ENCODE measurements around the gene SNRPA1.

SNRPA1 gene

GRCh38 chr15:101329867-101330380 lies 34.9 kb upstream of the SNRPA1 start:
- Mint-ChIP-seq H3K4me3 (no peak overlapping the region), H3K4me1 (peaks cover 10% of the 10 kb centered on the region), H3K27me3 (ENCODE audit: low read depth) (peaks cover 37% of the 10 kb centered on the region), H3K27ac (no peak overlapping the region), H3K9me3 (no peaks in the 10 kb centered on the region), H3K36me3 (ENCODE audit: low read depth) (no peaks in the 10 kb centered on the region)
- no peak for TF ChIP-seq CTCF (IDR thresholded peaks at IDR 0.05; ENCODE audit: unreplicated experiment in 3 of 3)

DNA sequence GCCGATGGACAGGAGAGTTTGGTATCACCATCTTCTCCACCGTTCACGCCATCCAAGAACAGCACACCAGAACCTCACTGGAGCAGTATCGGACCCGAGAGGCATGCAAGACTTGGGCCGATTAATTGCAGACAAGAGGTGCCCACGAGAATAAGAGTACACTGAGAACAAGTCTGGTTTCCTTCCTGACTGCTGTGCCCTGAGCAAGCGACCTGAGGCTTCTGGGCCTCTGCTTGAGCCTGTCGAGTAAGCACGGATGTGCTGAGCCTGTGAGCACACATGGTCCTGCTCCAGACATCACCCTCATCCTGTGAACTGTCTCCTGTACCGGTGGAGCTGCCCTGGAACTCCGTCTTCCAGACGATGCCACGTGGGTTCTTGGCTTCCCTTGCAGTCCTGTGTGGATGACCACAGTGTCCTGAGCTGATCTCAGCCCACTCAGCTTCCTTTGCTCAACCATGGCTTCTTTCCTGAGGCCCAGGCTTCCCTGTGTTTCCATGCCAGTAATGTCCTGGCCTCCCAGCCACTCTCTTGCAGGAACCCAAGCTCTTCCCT lies 34.3 kb upstream of the SNRPA1 start:
- no peak overlapping the region for H3K4me3 Mint-ChIP-seq
- peaks cover 38% of the 10 kb centered on the region for H3K27me3 Mint-ChIP-seq (ENCODE audit: low read depth)
- no peak for TF ChIP-seq CTCF (IDR thresholded peaks at IDR 0.05; ENCODE audit: unreplicated experiment in 3 of 3)
- H3K27ac Mint-ChIP-seq: no peak overlapping the region
- H3K4me1 Mint-ChIP-seq: peaks cover 10% of the 10 kb centered on the region
- H3K36me3 Mint-ChIP-seq (ENCODE audit: low read depth): no peaks in the 10 kb centered on the region
- no peaks in the 10 kb centered on the region for H3K9me3 Mint-ChIP-seq

DNA sequence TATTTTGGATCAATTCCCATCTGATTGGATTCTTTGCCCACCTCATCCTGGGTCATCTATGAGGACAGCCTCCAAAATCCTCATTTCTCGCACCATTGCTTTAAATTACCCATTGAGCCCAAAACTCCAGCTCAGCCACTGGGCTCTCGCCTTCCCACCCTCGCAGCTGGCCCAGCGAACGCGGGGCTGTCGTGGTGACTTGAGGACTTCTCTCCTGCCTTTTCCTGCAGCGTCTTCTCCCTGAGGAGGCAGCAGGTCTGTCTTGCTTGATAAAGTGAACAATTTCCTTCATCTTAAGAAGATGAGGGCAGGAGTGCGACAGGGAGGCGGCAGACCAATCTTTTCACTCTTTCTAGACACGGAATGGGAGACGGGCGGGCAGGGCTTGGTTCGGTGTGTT lies 33.0 kb upstream of the SNRPA1 start:
- Mint-ChIP-seq H3K27ac (no peak overlapping the region), H3K36me3 (ENCODE audit: low read depth) (no peaks in the 10 kb centered on the region), H3K4me1 (peaks cover 10% of the 10 kb centered on the region), H3K9me3 (no peaks in the 10 kb centered on the region), H3K4me3 (no peak overlapping the region), H3K27me3 (ENCODE audit: low read depth) (peaks cover 47% of the 10 kb centered on the region)
- TF ChIP-seq CTCF (IDR thresholded peaks at IDR 0.05; ENCODE audit: unreplicated experiment in 3 of 3): no peak

DNA sequence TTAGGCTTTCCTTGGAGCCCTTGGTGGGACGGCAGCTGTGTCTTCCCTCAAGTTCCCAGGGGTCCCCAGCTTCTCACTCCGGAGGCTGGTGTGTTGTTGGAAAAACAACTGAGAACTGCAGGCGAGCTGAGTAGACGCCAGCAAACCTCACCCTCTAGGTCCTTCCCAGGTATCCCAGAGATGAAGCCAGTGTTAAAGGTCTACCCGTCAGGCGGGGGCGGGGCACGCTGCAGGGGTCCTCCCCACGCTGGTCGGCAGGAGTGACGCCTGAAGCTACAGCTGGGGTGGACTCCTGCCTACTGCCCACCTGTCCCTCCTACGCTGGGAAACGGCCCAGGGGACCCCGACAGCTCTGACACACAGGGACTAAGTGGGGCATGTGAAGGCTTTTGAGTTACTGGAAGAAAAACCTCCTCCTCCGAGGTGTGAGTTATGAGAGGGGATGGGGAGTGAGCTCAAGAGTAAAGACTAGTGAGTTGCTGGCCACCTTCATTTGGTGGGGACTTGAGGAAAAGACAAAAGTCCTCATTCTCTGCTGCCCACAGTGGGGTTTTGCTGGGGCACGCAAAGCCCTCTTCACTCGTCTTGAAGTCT lies 32.2 kb upstream of the SNRPA1 start:
- no peaks in the 10 kb centered on the region for H3K9me3 Mint-ChIP-seq
- no peak overlapping the region for H3K27ac Mint-ChIP-seq
- no peak overlapping the region for H3K4me3 Mint-ChIP-seq
- H3K4me1 Mint-ChIP-seq: peaks cover 10% of the 10 kb centered on the region
- peaks cover 46% of the 10 kb centered on the region for H3K27me3 Mint-ChIP-seq (ENCODE audit: low read depth)
- TF ChIP-seq CTCF (IDR thresholded peaks at IDR 0.05; ENCODE audit: unreplicated experiment in 3 of 3): no peak
- H3K36me3 Mint-ChIP-seq (ENCODE audit: low read depth): no peaks in the 10 kb centered on the region

- no peak overlapping the region for H3K27ac Mint-ChIP-seq
- H3K4me3 Mint-ChIP-seq: peak overlapping the region in 1 of 3 experiments; percentile 22
- H3K4me1 Mint-ChIP-seq: peaks cover 10% of the 10 kb centered on the region
- no peak for TF ChIP-seq CTCF (IDR thresholded peaks at IDR 0.05; ENCODE audit: unreplicated experiment in 3 of 3)
- H3K27me3 Mint-ChIP-seq (ENCODE audit: low read depth): peaks cover 50% of the 10 kb centered on the region
- no peaks in the 10 kb centered on the region for H3K36me3 Mint-ChIP-seq (ENCODE audit: low read depth)
- no peaks in the 10 kb centered on the region for H3K9me3 Mint-ChIP-seq
These were observed 31.6 kb upstream of the SNRPA1 start for GRCh38 chr15:101326462-101327146.
